Astrocyte of the cerebellum (primary cell): ENCODE results near the gene IL17RD.

Experiments
- DNase-seq: peaks from one replicate; pipeline ENCODE4 v3.0.0-alpha.2; 2011; ENCODE audit warnings: low read depth
- H3K4me3 ChIP-seq: 2 replicates; pipeline ENCODE4 v1.5.1; 2011; ENCODE audit warnings: mild to moderate bottlenecking, low read depth, low read length, moderate library complexity
- CTCF ChIP-seq: IDR thresholded peaks from 2 replicates; pipeline ENCODE4 v1.5.1; 2012; ENCODE audit warnings: low read length, low read depth, moderate library complexity, mild to moderate bottlenecking; ENCODE audit errors: missing control alignments
- in situ Hi-C: cut with HindIII; loops from 2 replicates; pipeline ENCODE4 v1.10.0; 2017; ENCODE audit warnings: low sequenced_read_pairs

The IL17RD gene

GRCh38 chr3:57179580-57180410, 14.6 kb upstream of the IL17RD start:
- in situ Hi-C loops: no loop called here
- H3K4me3 ChIP-seq: no peak overlapping the region
- no peak for DNase-seq
- TF ChIP-seq CTCF: peak; percentile 54

GRCh38 chr3:57176045-57176444, 10.9 kb upstream of the IL17RD start:
- no peak for TF ChIP-seq CTCF
- no peak for DNase-seq
- in situ Hi-C loops: no loop called here
- H3K4me3 ChIP-seq: no peak overlapping the region

- no peak overlapping the region for H3K4me3 ChIP-seq
- in situ Hi-C loops: no loop called here
- no peak for TF ChIP-seq CTCF
- DNase-seq: no peak
Measured at GRCh38 chr3:57173687-57174086, 8.5 kb upstream of the IL17RD start.

- in situ Hi-C loops: no loop called here
- DNase-seq: no peak
- TF ChIP-seq CTCF: no peak
- no peak overlapping the region for H3K4me3 ChIP-seq
Measured at GRCh38 chr3:57170946-57171345, 5.8 kb upstream of the IL17RD start.

GRCh38 chr3:57169872-57170623, 4.9 kb upstream of the IL17RD start:
- in situ Hi-C loops: no loop called here
- no peak for DNase-seq
- peak overlapping the region; percentile 39 for H3K4me3 ChIP-seq
- peak; percentile 85 for TF ChIP-seq CTCF

GRCh38 chr3:57169108-57169507, 4.0 kb upstream of the IL17RD start:
- TF ChIP-seq CTCF: no peak
- H3K4me3 ChIP-seq: no peak overlapping the region
- no peak for DNase-seq
- in situ Hi-C loops: no loop called here
